ENCODE measurements around the gene INTS11.

DNA sequence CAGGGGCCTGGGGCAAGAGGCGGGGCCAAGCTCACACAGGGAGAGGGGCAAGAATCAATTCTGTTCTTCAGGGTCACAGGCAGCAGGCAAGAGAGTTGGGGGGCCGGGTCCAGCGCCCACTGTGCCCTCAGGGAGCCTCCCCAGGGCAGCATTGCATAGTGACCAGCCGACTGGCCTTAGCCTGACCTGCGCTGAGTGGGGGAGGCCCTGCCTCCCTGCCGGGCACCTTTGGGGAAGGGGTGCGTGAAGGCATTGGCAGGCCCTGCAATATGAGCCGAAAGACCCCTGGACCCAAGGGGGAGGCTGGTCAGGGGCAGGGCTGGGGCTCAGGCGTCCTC is 32.0 kb downstream of the INTS11 start:
- TF ChIP-seq, protein P1, sequence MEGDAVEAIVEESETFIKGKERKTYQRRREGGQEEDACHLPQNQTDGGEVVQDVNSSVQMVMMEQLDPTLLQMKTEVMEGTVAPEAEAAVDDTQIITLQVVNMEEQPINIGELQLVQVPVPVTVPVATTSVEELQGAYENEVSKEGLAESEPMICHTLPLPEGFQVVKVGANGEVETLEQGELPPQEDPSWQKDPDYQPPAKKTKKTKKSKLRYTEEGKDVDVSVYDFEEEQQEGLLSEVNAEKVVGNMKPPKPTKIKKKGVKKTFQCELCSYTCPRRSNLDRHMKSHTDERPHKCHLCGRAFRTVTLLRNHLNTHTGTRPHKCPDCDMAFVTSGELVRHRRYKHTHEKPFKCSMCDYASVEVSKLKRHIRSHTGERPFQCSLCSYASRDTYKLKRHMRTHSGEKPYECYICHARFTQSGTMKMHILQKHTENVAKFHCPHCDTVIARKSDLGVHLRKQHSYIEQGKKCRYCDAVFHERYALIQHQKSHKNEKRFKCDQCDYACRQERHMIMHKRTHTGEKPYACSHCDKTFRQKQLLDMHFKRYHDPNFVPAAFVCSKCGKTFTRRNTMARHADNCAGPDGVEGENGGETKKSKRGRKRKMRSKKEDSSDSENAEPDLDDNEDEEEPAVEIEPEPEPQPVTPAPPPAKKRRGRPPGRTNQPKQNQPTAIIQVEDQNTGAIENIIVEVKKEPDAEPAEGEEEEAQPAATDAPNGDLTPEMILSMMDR (IDR thresholded peaks at IDR 0.05 in 8 of 11, conservative IDR thresholded peaks at IDR 0.05 in 3 of 11) = no peak
- TF ChIP-seq POLR2AphosphoS5 (IDR thresholded peaks at IDR 0.05) = no peak
